Liver (tissue), 3 donors: ENCODE results near the gene AP2A2.

Source experiments
- EGR1 ChIP-seq, 2 donors: IDR thresholded peaks; 2 replicates each; pipeline ENCODE4 v1.6.1; 2016 to 2018; ENCODE audit warnings: antibody characterized with exemption in 2 of 2, low read depth in 2 of 2
- FOXA1 ChIP-seq: IDR thresholded peaks from 2 replicates; pipeline ENCODE4 v1.6.1; 2016; ENCODE audit warnings: antibody characterized with exemption
- JUND ChIP-seq, 2 donors: IDR thresholded peaks; 2 replicates each; pipeline ENCODE4 v1.6.1; 2016; ENCODE audit warnings: antibody characterized with exemption in 2 of 2
- SP1 ChIP-seq: IDR thresholded peaks from 2 replicates; pipeline ENCODE4 v1.6.1; 2018; ENCODE audit warnings: antibody characterized with exemption, mild to moderate bottlenecking
- TAF1 ChIP-seq: conservative IDR thresholded peaks from 2 replicates; pipeline ENCODE4 v1.6.1; 2016; ENCODE audit warnings: antibody characterized with exemption, mild to moderate bottlenecking
- TF ChIP-seq, protein P1 (sequence below): fragments of 150-350 bp; IDR thresholded peaks from 2 replicates; pipeline ENCODE4 v1.5.1; 2017; ENCODE audit warnings: improper control_type of control experiment, low read depth, low read length; ENCODE audit not compliant: missing input control
- TF ChIP-seq, protein P2 (sequence below): IDR thresholded peaks from 2 replicates; pipeline ENCODE4 v1.6.1; 2016; ENCODE audit warnings: antibody characterized with exemption
- TF ChIP-seq, protein P3 (sequence below): IDR thresholded peaks from 2 replicates; pipeline ENCODE4 v1.6.1; 2016; ENCODE audit warnings: antibody characterized with exemption
- TF ChIP-seq, protein P4 (sequence below): IDR thresholded peaks from 2 replicates; pipeline ENCODE4 v1.6.1; 2016; ENCODE audit warnings: antibody characterized with exemption, mild to moderate bottlenecking
- donor health status: healthy.
- donor health status: healthy.

DNA sequence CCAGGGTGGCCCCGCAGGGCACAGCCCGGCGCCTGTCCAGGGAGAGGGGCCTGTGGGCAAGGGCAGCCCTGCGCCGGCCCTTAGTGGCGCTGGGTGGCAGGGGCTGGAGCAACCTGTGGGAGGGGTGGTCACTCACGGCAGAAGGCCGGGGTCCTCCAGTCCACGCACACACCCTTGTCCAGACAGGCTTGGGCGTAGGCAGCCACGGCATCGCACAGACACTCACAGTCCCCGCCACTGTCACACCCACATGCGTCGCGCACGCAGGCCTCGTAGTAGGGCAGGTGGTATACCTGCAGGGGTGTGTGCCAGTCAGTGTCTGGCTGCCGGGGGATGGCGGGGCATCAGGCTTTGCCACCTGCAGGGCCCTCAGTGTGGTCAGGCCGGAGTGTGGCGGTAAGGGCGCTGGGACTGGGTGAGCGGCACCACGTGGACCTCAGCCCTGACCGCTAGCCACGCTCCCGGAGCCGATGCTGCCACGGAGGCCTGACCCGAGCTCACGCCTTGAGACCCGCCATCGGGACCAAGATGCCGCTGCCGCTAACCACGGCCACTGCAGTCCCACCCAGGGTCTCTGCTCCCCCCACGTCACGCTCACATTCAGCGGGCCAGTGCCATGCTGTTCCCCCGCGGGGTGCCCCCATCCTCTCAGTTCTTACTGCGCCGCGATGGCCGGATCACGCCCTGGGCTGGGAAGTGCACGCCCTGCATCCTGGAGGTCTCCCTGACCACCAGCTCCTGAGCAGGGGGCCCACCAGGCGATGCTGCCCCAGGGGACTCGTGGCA is 98.3 kb downstream of the AP2A2 start:
- TF ChIP-seq, protein P1, sequence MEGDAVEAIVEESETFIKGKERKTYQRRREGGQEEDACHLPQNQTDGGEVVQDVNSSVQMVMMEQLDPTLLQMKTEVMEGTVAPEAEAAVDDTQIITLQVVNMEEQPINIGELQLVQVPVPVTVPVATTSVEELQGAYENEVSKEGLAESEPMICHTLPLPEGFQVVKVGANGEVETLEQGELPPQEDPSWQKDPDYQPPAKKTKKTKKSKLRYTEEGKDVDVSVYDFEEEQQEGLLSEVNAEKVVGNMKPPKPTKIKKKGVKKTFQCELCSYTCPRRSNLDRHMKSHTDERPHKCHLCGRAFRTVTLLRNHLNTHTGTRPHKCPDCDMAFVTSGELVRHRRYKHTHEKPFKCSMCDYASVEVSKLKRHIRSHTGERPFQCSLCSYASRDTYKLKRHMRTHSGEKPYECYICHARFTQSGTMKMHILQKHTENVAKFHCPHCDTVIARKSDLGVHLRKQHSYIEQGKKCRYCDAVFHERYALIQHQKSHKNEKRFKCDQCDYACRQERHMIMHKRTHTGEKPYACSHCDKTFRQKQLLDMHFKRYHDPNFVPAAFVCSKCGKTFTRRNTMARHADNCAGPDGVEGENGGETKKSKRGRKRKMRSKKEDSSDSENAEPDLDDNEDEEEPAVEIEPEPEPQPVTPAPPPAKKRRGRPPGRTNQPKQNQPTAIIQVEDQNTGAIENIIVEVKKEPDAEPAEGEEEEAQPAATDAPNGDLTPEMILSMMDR: no peak
- TF ChIP-seq, protein P2, sequence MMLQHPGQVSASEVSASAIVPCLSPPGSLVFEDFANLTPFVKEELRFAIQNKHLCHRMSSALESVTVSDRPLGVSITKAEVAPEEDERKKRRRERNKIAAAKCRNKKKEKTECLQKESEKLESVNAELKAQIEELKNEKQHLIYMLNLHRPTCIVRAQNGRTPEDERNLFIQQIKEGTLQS: no peak
- TF ChIP-seq JUND (IDR thresholded peaks at IDR 0.05) (no peak), EGR1 (IDR thresholded peaks at IDR 0.05; ENCODE audit: low read depth in 2 of 2) (no peak), FOXA1 (no peak), SP1 (no peak), TAF1 (no peak)
- TF ChIP-seq, protein P3, sequence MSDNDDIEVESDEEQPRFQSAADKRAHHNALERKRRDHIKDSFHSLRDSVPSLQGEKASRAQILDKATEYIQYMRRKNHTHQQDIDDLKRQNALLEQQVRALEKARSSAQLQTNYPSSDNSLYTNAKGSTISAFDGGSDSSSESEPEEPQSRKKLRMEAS: no peak
- TF ChIP-seq, protein P4, sequence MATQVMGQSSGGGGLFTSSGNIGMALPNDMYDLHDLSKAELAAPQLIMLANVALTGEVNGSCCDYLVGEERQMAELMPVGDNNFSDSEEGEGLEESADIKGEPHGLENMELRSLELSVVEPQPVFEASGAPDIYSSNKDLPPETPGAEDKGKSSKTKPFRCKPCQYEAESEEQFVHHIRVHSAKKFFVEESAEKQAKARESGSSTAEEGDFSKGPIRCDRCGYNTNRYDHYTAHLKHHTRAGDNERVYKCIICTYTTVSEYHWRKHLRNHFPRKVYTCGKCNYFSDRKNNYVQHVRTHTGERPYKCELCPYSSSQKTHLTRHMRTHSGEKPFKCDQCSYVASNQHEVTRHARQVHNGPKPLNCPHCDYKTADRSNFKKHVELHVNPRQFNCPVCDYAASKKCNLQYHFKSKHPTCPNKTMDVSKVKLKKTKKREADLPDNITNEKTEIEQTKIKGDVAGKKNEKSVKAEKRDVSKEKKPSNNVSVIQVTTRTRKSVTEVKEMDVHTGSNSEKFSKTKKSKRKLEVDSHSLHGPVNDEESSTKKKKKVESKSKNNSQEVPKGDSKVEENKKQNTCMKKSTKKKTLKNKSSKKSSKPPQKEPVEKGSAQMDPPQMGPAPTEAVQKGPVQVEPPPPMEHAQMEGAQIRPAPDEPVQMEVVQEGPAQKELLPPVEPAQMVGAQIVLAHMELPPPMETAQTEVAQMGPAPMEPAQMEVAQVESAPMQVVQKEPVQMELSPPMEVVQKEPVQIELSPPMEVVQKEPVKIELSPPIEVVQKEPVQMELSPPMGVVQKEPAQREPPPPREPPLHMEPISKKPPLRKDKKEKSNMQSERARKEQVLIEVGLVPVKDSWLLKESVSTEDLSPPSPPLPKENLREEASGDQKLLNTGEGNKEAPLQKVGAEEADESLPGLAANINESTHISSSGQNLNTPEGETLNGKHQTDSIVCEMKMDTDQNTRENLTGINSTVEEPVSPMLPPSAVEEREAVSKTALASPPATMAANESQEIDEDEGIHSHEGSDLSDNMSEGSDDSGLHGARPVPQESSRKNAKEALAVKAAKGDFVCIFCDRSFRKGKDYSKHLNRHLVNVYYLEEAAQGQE: no peak
